Sigmoid colon (tissue), 7 donors: ENCODE measurements around the gene ADORA1. TPM values are rescaled to one million over a fixed set of nuclear protein-coding genes. Genes with fewer than 3 reads are reported as not detected.

Experiments
- DNase-seq: peaks from one replicate; pipeline ENCODE4 v3.0.0-alpha.2; 2019
- H3K27ac ChIP-seq, 4 donors: fragments of 200-600 bp; sonication (generic); one replicate each; pipeline ENCODE4 v1.5.1; 2016 to 2019; ENCODE audit warnings: mild to moderate bottlenecking in 1 of 4
- H3K27me3 ChIP-seq, 3 donors: fragments of 200-600 bp; sonication (generic); one replicate each; pipeline ENCODE4 v1.5.1; 2019; ENCODE audit warnings: mild to moderate bottlenecking in 1 of 3
- H3K36me3 ChIP-seq, 4 donors: fragments of 200-600 bp; sonication (generic); one replicate each; pipeline ENCODE4 v1.5.1; 2016 to 2019
- H3K4me1 ChIP-seq, 4 donors: fragments of 200-600 bp; sonication (generic); one replicate each; pipeline ENCODE4 v1.5.1; 2017 to 2019
- H3K4me3 ChIP-seq, 4 donors: fragments of 200-600 bp; sonication (generic); one replicate each; pipeline ENCODE4 v1.5.1; 2017 to 2019; ENCODE audit warnings: mild to moderate bottlenecking in 2 of 4, moderate library complexity in 1 of 4
- H3K9me3 ChIP-seq, 4 donors: fragments of 200-600 bp in 3 of 4; sonication (generic) in 3 of 4; one replicate each; pipeline versions ENCODE4 v1.5.1 to v1.6.1; 2013 to 2019
- EP300 ChIP-seq, 4 donors: sonication (generic); formaldehyde crosslinking; IDR thresholded peaks; one replicate each; pipeline ENCODE4 v1.6.1; 2017; ENCODE audit warnings: antibody characterized with exemption in 4 of 4
- POLR2A ChIP-seq, 2 donors: fragments of 450-650 bp; IDR thresholded peaks; one replicate each; pipeline ENCODE4 v1.6.1; 2016; ENCODE audit warnings: antibody characterized with exemption in 2 of 2, mild to moderate bottlenecking in 2 of 2, moderate library complexity in 2 of 2
- POLR2AphosphoS5 ChIP-seq, 4 donors: sonication (generic); formaldehyde crosslinking; IDR thresholded peaks; one replicate each; pipeline ENCODE4 v1.6.1; 2017; ENCODE audit warnings: antibody characterized with exemption in 4 of 4
- WGBS, 2 donors: extraction: QIAGEN DNeasy Blood & Tissue Kit; methylation state at CpG; one replicate each; pipeline ENCODE4 v1.1.7; 2013; 5-methylcytosine and 5-hydroxymethylcytosine counted together
- intact Hi-C: fragments of 100-400 bp; cut with DNase I; formaldehyde crosslinking; loops from one replicate; pipeline ENCODE4 v1.15.1; 2023
- polyA plus RNA-seq, 3 donors: library from polyadenylated mRNA; stranded (reverse); fragments of 200-250 nt; gene quantifications; one replicate each; pipeline ENCODE4 v1.2.3, GENCODE V29; 2013
- total RNA-seq, 4 donors: library from RNA; depleted of rRNA; stranded (reverse); fragments of >200 nt; gene quantifications; one replicate each; pipeline ENCODE4 v1.1.0, GENCODE V29; 2016
- TF ChIP-seq, protein P1 (sequence below), 4 experiments: fragments of 450-650 bp in 3 of 4; fragments of 200-600 bp in 1 of 4; IDR thresholded peaks; one replicate each; pipeline ENCODE4 v1.5.1; 2016 to 2019; ENCODE audit warnings: antibody characterized with exemption in 4 of 4, mild to moderate bottlenecking in 3 of 4, moderate library complexity in 2 of 4
- donor health status: healthy with polysubstance abuse.
- donor health status: Bipolar disorder and iron deficiency.
- donor health status: healthy.

Gene ADORA1
- total and polyA plus RNA-seq, 7 donors: 0.33 to 1.3 (median 1.0) TPM; not detected in 3

DNA sequence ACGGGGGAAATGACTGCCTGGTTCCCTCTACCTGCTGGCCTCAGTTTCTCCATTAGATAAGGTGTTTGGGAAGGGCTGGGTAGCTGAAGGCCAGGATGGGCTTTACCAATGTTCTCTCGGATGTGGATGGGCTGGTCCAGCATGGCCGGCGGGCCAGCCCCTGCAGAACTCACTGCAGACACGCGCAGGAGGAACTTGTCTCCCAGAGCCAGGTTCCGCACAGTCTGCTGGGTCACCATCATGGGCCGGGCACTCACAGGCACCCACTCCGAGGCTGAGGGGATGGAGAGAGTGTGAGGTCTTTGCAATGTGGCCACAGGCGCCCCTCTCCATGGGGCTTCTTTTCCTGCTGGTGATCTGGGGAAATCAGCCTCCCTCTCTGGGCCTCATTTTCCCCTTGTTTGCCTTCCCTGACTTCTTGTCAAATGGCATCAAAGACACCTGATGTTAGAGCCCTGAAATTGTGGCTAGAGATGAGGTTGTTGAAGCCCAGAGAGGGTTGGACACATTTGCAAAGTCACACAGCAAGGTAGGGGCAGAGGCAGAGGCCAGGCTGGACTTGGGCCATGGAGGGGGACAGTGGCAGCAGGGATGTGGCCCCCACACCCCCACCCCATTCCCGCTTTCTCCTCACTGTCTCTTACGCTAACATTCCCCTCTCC is 46.9 kb downstream of the ADORA1 start:
- peaks cover 0 to 3% (median 0%) of the 10 kb centered on the region in 3 donors for H3K27me3 ChIP-seq
- intact Hi-C loops: loop anchor here (5.0 kb wide), 1 partner anchor 47 kb away; the partner anchor contains the start of gene ADORA1
- no peak overlapping the region for H3K4me3 ChIP-seq
- H3K27ac ChIP-seq: no peak overlapping the region
- TF ChIP-seq EP300 (IDR thresholded peaks at IDR 0.05) (no peak), POLR2A (IDR thresholded peaks at IDR 0.05) (no peak), POLR2AphosphoS5 (IDR thresholded peaks at IDR 0.05) (no peak)
- TF ChIP-seq, protein P1, sequence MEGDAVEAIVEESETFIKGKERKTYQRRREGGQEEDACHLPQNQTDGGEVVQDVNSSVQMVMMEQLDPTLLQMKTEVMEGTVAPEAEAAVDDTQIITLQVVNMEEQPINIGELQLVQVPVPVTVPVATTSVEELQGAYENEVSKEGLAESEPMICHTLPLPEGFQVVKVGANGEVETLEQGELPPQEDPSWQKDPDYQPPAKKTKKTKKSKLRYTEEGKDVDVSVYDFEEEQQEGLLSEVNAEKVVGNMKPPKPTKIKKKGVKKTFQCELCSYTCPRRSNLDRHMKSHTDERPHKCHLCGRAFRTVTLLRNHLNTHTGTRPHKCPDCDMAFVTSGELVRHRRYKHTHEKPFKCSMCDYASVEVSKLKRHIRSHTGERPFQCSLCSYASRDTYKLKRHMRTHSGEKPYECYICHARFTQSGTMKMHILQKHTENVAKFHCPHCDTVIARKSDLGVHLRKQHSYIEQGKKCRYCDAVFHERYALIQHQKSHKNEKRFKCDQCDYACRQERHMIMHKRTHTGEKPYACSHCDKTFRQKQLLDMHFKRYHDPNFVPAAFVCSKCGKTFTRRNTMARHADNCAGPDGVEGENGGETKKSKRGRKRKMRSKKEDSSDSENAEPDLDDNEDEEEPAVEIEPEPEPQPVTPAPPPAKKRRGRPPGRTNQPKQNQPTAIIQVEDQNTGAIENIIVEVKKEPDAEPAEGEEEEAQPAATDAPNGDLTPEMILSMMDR (IDR thresholded peaks at IDR 0.05): no peak
- H3K4me1 ChIP-seq: no peaks in the 10 kb centered on the region
- no peaks in the 10 kb centered on the region for H3K36me3 ChIP-seq
- no peak for DNase-seq
- WGBS, 2 donors: 91 to 93% methylated on average over 12 of the region's 12 CpGs
- H3K9me3 ChIP-seq: no peaks in the 10 kb centered on the region

DNA sequence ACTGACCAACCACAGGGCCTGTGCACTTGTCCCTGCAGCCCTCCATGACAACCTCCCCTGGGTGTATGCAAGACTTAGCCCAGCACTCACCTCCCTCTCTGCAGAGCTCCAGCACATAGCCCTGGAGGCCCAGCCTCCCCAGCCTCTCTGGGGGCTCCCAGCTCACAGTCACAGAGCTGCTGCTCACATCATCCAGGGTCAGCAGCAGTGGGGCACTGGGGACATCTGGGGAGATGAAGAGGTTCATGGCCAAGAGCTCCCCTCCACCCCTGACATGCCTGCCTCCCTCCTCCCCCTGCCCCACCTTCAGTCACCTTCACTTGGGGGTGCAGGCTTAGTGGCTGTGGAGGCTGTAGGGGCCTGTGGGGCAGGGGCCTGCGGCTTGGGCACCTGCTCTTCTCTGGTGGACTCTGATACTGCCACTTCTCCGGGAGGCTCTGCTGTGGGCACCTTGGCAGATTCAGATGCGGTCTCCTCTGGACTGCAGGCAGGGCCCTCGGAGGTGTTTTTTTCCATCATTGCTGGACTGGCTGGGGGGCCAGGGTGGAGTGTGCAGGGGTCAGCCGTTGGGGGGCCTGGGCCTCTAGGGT is 47.8 kb downstream of the ADORA1 start, which contains the start of gene MYBPH:
TSS of gene MYBPH (minus strand) at position 590 of the 590 bp plus-strand sequence. CDS start at position 519, 71 bp downstream.
- WGBS, 2 donors: 76 to 83% methylated on average over 5 of the region's 5 CpGs
- intact Hi-C loops: no loop called here
- H3K4me3 ChIP-seq: no peak within 1 kb of the TSS
- no peak within 1 kb of the TSS for H3K27ac ChIP-seq
- H3K27me3 ChIP-seq: peaks cover 0 to 3% (median 0%) of the 10 kb centered on the region in 3 donors
- no peaks in the 10 kb centered on the region for H3K9me3 ChIP-seq
- H3K4me1 ChIP-seq: no peaks in the 10 kb centered on the region
- no peaks in the 10 kb centered on the region for H3K36me3 ChIP-seq
- no peak for DNase-seq
- no peak for TF ChIP-seq POLR2A (IDR thresholded peaks at IDR 0.05)
- TF ChIP-seq EP300 (IDR thresholded peaks at IDR 0.05): no peak
- TF ChIP-seq POLR2AphosphoS5 (IDR thresholded peaks at IDR 0.05): no peak
- TF ChIP-seq, protein P1 (IDR thresholded peaks at IDR 0.05): no peak

DNA sequence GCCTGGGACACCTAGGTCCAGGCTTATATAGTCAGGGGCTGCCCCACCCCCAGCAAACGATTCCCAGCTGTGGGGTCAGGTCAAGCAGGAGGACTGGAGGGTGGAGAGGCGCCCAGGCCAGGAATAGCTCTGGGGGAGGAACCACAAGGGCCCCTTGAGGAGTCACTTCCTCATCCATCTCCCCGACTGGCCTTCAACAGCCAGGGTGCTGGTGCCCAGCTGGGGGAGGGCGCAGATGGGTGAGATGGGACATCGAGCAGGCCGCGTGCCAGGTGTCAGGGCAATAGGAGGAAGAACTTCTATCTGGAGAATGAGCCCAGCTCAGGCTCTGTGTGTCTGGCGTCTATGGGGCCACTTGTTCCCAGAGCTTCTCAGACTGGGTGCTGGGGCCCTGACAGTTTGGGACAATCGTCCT is 48.3 kb downstream of the ADORA1 start:
- DNase-seq: peak; percentile 75
- no peak overlapping the region for H3K27ac ChIP-seq
- WGBS, 2 donors: 54 to 74% methylated on average over 9 of the region's 9 CpGs
- TF ChIP-seq EP300 (IDR thresholded peaks at IDR 0.05) (no peak), POLR2AphosphoS5 (IDR thresholded peaks at IDR 0.05) (no peak), POLR2A (IDR thresholded peaks at IDR 0.05) (no peak)
- TF ChIP-seq, protein P1 (IDR thresholded peaks at IDR 0.05): no peak
- no peak overlapping the region for H3K4me3 ChIP-seq
- H3K27me3 ChIP-seq: peaks cover 0 to 3% (median 0%) of the 10 kb centered on the region in 3 donors
- intact Hi-C loops: no loop called here
- no peaks in the 10 kb centered on the region for H3K9me3 ChIP-seq
- no peaks in the 10 kb centered on the region for H3K4me1 ChIP-seq
- no peaks in the 10 kb centered on the region for H3K36me3 ChIP-seq

DNA sequence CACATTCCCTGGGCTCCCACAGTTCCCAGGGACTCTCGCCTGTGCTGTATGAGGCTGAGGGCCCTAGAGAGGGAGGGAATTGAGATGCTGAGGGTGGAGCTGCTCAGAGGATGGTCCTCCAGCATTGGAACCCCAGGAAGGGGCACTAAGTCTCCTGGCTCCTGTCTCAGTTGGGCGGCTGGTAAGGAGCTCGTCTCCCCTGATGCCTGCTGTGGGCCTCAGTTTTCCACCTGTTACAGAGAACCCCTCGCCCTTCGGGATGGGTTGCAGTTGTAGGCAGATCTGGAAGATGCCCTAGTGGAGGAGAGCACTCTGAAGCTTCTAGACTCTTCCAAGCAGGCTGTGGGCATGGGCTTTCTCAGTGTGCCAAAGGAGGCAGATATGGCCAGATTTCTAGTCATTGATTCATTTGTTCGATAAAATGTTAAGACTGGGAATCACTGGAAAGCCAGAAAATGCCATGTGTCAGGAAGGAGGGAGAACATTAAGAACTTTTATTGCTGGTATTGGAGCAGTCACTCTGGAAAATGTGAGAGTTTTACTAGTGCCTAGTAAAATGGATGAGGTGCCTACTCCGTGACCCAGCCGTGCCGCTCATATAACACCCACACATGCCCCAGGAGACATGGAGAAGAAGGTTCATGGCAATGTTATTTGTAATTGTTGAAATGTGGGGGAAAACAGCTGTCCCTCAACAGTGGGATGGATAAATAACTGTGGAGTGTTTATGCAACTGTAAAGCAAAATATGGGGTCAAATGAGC is 48.9 kb downstream of the ADORA1 start:
- WGBS, 2 donors: 87 to 89% methylated on average over 9 of the region's 9 CpGs
- intact Hi-C loops: no loop called here
- TF ChIP-seq POLR2A (IDR thresholded peaks at IDR 0.05) (no peak), EP300 (IDR thresholded peaks at IDR 0.05) (no peak), POLR2AphosphoS5 (IDR thresholded peaks at IDR 0.05) (no peak)
- TF ChIP-seq, protein P1 (IDR thresholded peaks at IDR 0.05): no peak
- peaks cover 0 to 3% (median 0%) of the 10 kb centered on the region in 3 donors for H3K27me3 ChIP-seq
- DNase-seq: no peak
- no peaks in the 10 kb centered on the region for H3K4me1 ChIP-seq
- H3K27ac ChIP-seq: no peak overlapping the region
- no peak overlapping the region for H3K4me3 ChIP-seq
- H3K9me3 ChIP-seq: no peaks in the 10 kb centered on the region
- H3K36me3 ChIP-seq: no peaks in the 10 kb centered on the region
